Activated CD8-positive, alpha-beta T cell treated with anti-CD3 and anti-CD28 coated beads, Interleukin-2, amount 10 ng/mL, durations not matched to agents 7 days and 5 days (primary cell): Measurements from ENCODE around the gene LDLRAD3. TPM values are rescaled to one million over a fixed set of nuclear protein-coding genes. Genes with fewer than 3 reads are reported as not detected.

Experiments used
- ATAC-seq: fragments of 150-1000 bp; cut with Tn5 transposase; one replicate; pipeline ENCODE4 v1.10.0; 2021; ENCODE audit warnings: moderate library complexity
- CTCF ChIA-PET: fragments of 350-600 bp; sonication (Branson Sonifier 250); formaldehyde crosslinking; loops from one replicate; lab custom pipeline; 2021; ENCODE audit warnings: antibody characterized with exemption; lab: Charles Lee
- POLR2A ChIA-PET: fragments of 350-600 bp; sonication (Branson Sonifier 250); formaldehyde crosslinking; loops from one replicate; lab custom pipeline; 2021; ENCODE audit warnings: antibody characterized with exemption; lab: Charles Lee
- DNase-seq: peaks from one replicate; pipeline ENCODE4 v3.0.0-alpha.2; 2020
- H3K27ac Mint-ChIP-seq: one replicate; pipeline ENCODE4 v1.8.0; 2021; ENCODE audit warnings: mild to moderate bottlenecking, mixed read lengths
- H3K27me3 Mint-ChIP-seq: one replicate; pipeline ENCODE4 v1.8.0; 2021; ENCODE audit warnings: low read depth, mixed read lengths
- H3K36me3 Mint-ChIP-seq: one replicate; pipeline ENCODE4 v1.8.0; 2021; ENCODE audit warnings: low read depth, mixed read lengths
- H3K4me1 Mint-ChIP-seq: one replicate; pipeline ENCODE4 v1.8.0; 2021; ENCODE audit warnings: low read depth, mixed read lengths
- H3K4me3 Mint-ChIP-seq: one replicate; pipeline ENCODE4 v1.8.0; 2021; ENCODE audit warnings: mild to moderate bottlenecking, mixed read lengths
- H3K9me3 Mint-ChIP-seq: one replicate; pipeline ENCODE4 v1.8.0; 2022; ENCODE audit warnings: mixed read lengths; ENCODE audit not compliant: insufficient read depth
- total RNA-seq, 2 experiments: library from RNA; stranded (reverse); gene quantifications; one replicate each; pipeline ENCODE4 v1.2.3, GENCODE V29; 2021

LDLRAD3 gene
- total RNA-seq, 2 experiments from 2014 or later, result 0.21 TPM; not detected in 1

- peaks cover 6% of the 10 kb centered on the region for H3K27me3 Mint-ChIP-seq
- H3K4me1 Mint-ChIP-seq, result no peaks in the 10 kb centered on the region
- H3K27ac Mint-ChIP-seq, result no peak overlapping the region
- CTCF ChIA-PET, result no interaction called here
- no peak overlapping the region for H3K4me3 Mint-ChIP-seq
- DNase-seq (no peak), ATAC-seq (no peak)
- no peaks in the 10 kb centered on the region for H3K9me3 Mint-ChIP-seq
- no peaks in the 10 kb centered on the region for H3K36me3 Mint-ChIP-seq
- POLR2A ChIA-PET, result no interaction called here
These were observed 103.1 kb downstream of the LDLRAD3 start for GRCh38 chr11:36046932-36047331.

DNA sequence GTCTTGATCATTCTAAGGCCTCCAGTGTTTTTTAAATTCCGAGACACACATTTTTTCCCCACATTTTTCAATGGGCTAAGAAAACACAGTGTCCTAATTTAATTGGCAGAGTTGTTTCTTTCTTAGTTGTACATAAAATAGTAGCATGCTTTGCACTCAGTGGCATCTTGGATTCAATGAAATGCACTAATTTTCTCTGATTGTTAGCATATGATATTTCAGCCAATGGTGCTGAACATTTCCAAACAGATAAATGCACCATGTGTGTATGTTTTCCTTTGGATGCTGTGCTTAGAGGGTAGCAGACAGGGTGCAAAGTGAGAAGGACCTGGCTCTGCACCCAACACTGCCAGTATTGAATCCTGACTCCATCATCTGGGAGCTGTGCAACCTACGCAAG is 103.5 kb downstream of the LDLRAD3 start:
- Mint-ChIP-seq H3K9me3 (no peaks in the 10 kb centered on the region), H3K27ac (no peak overlapping the region), H3K27me3 (peaks cover 6% of the 10 kb centered on the region), H3K36me3 (no peaks in the 10 kb centered on the region), H3K4me3 (no peak overlapping the region), H3K4me1 (no peaks in the 10 kb centered on the region)
- ATAC-seq (no peak), DNase-seq (no peak)
- CTCF ChIA-PET, result no interaction called here
- POLR2A ChIA-PET, result no interaction called here

DNA sequence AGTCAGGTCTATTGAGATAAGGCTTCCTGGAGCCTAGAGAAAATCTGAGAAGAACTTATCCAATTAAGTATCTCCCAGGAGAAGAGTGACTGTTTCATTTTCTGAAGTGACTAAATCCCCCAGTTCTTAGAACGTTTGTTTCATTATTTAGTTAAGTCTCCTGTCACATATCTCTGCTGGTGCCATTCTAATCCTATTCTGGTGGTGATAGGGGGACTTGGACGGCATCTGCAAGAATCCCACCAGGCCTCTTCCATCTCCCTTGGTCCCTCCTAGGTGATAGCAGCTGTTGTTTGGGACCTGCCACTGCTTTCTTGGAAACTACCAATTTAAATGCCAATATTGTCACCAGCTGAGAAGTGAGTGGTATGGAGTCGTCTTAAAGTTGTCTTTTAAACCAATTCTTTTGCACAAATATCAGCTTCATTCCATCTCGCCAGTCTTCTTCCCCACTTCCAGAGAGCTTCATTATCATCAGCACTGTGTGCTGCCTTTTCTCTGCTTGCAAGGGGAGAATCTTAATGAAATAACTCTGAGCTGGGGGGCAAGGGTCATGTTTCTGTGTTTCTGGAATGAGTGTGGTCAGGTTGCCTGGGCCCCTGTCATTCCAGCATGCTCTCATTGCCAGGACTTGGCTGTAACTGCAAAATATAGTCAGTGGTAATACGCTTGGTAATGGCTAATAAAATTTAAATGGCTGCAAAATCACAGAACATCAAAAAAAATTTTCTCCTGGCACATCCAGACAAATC is 104.8 kb downstream of the LDLRAD3 start:
- no peak overlapping the region for H3K27ac Mint-ChIP-seq
- no peaks in the 10 kb centered on the region for H3K4me1 Mint-ChIP-seq
- DNase-seq, result no peak
- CTCF ChIA-PET, result no interaction called here
- peaks cover 6% of the 10 kb centered on the region for H3K27me3 Mint-ChIP-seq
- H3K4me3 Mint-ChIP-seq, result no peak overlapping the region
- ATAC-seq, result no peak
- POLR2A ChIA-PET, result no interaction called here
- H3K36me3 Mint-ChIP-seq, result no peaks in the 10 kb centered on the region
- no peaks in the 10 kb centered on the region for H3K9me3 Mint-ChIP-seq

GRCh38 chr11:36051235-36052144 is 107.6 kb downstream of the LDLRAD3 start:
- no peaks in the 10 kb centered on the region for H3K4me1 Mint-ChIP-seq
- ChIA-PET POLR2A (no interaction called here), CTCF (no interaction called here)
- DNase-seq, result no peak
- no peak overlapping the region for H3K4me3 Mint-ChIP-seq
- no peak overlapping the region for H3K27ac Mint-ChIP-seq
- H3K9me3 Mint-ChIP-seq, result no peaks in the 10 kb centered on the region
- peaks cover 6% of the 10 kb centered on the region for H3K27me3 Mint-ChIP-seq
- no peak for ATAC-seq
- H3K36me3 Mint-ChIP-seq, result no peaks in the 10 kb centered on the region

- ATAC-seq (no peak), DNase-seq (no peak)
- no peaks in the 10 kb centered on the region for H3K36me3 Mint-ChIP-seq
- peaks cover 6% of the 10 kb centered on the region for H3K27me3 Mint-ChIP-seq
- ChIA-PET POLR2A (no interaction called here), CTCF (interaction anchor here (0.9 kb wide), 1 partner anchor 9 kb away, joined by 4 read pairs; no protein-coding TSS in a partner anchor)
- no peak overlapping the region for H3K4me3 Mint-ChIP-seq
- no peaks in the 10 kb centered on the region for H3K4me1 Mint-ChIP-seq
- H3K27ac Mint-ChIP-seq, result no peak overlapping the region
- H3K9me3 Mint-ChIP-seq, result no peaks in the 10 kb centered on the region
These were observed 109.4 kb downstream of the LDLRAD3 start for GRCh38 chr11:36053281-36053680.

DNA sequence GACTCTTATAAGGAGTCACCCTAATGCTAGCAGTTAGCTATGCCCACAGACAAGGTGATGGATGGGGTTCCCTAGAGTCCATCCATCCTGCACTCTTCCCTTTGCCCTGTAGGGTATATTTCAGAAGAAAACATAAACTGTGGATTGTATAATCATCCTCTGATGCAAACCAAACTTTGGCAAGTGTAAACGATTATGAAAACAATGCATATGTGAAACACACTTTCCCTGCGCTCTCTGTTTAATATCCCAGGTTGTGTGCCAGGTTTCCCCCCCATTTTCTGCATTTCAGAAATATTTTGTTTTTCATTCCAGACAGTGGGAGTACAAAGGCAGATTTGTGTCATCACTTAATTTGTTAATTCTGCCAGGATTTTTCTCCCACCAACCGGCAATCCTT is 110.0 kb downstream of the LDLRAD3 start:
- ChIA-PET CTCF (no interaction called here), POLR2A (no interaction called here)
- Mint-ChIP-seq H3K9me3 (no peaks in the 10 kb centered on the region), H3K36me3 (no peaks in the 10 kb centered on the region), H3K4me3 (no peak overlapping the region), H3K27me3 (peaks cover 4% of the 10 kb centered on the region), H3K27ac (no peak overlapping the region), H3K4me1 (no peaks in the 10 kb centered on the region)
- DNase-seq (no peak), ATAC-seq (no peak)

DNA sequence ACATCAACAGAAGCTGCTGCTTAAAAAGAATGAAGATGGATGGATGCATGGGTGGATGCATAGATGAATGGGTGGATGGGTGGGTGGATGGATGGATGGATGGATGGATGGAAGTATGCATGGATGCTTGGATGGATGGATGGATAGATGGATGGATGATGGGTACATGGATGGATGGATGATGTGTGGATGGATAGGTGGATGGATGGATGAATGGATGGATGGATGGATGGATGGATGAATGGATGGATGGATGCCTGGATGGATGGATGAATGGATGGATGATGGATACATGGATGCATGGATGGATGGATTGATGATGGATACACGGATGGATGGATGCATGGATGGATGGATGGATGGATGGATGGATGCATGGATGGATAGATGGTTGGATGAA is 110.8 kb downstream of the LDLRAD3 start:
- no peaks in the 10 kb centered on the region for H3K36me3 Mint-ChIP-seq
- CTCF ChIA-PET, result no interaction called here
- H3K4me1 Mint-ChIP-seq, result no peaks in the 10 kb centered on the region
- H3K4me3 Mint-ChIP-seq, result no peak overlapping the region
- ATAC-seq (no peak), DNase-seq (no peak)
- no peaks in the 10 kb centered on the region for H3K9me3 Mint-ChIP-seq
- H3K27me3 Mint-ChIP-seq, result peaks cover 2% of the 10 kb centered on the region
- POLR2A ChIA-PET, result no interaction called here
- no peak overlapping the region for H3K27ac Mint-ChIP-seq

DNA sequence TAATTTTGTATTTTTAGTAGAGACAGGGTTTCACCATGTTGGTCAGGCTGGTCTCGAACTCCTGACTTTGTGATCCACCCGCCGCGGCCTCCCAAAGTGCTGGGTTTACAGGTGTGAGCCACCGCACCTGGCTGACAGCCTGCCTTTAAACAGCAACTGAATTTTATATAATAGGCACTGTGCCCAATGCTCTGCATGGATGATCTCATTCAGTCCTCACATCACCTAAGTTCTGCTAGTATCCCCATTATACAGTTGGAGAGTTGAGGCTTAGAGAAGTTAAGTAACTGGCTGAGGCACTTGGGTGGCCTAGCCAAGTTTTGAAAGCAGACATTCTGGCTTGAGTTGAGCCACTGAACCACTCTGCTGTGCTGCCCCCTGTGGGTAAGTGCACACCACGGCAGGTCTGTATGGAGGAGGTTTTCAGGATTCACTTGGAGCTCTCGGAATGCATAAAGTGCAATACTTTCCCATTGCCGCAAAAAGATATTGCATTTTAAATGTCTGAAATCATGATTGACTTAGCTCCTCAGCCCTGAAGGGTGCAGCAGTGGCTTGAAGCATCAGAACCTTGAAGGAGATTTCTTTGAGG is 112.4 kb downstream of the LDLRAD3 start:
- no peak overlapping the region for H3K27ac Mint-ChIP-seq
- no peaks in the 10 kb centered on the region for H3K9me3 Mint-ChIP-seq
- H3K4me3 Mint-ChIP-seq, result no peak overlapping the region
- no peak for ATAC-seq
- H3K36me3 Mint-ChIP-seq, result no peaks in the 10 kb centered on the region
- DNase-seq, result no peak
- H3K4me1 Mint-ChIP-seq, result no peaks in the 10 kb centered on the region
- CTCF ChIA-PET, result interaction anchor here (1.0 kb wide), 1 partner anchor 9 kb away, joined by 3 read pairs; no protein-coding TSS in a partner anchor
- H3K27me3 Mint-ChIP-seq, result no peaks in the 10 kb centered on the region
- POLR2A ChIA-PET, result no interaction called here

DNA sequence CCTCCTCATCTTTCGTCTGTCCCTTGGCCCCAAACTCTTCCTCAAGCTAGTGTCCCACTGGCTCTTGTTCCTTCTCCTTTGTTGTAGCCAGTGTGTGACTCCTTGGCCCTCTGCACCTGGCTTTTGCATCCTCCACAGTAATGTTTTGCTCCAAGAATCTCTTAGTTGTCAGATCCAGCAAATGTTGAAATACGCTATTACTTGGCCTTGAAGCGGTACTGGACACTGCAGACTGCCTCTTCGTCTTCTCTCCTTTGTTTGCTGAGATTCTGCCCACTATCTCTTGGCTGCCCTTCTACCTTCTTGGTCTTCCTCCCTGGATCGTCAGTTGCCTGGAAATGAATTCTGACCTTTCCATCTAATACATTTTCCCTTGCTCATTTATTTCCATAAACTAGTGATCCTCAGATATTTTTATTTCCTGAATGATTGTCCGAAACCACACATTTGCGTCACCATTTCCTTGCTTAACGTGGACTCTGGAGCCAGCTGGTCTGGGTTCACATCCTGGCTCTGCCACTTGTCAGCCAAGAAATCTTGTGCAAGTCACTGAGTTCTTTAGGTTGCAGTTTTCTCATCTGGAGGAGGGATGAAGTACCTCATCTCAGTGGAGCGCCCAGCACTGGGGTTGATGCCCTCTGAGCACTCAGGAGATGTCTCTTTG is 113.6 kb downstream of the LDLRAD3 start:
- H3K9me3 Mint-ChIP-seq, result no peaks in the 10 kb centered on the region
- no peaks in the 10 kb centered on the region for H3K4me1 Mint-ChIP-seq
- H3K36me3 Mint-ChIP-seq, result no peaks in the 10 kb centered on the region
- ATAC-seq (no peak), DNase-seq (no peak)
- H3K27ac Mint-ChIP-seq, result no peak overlapping the region
- H3K27me3 Mint-ChIP-seq, result no peaks in the 10 kb centered on the region
- ChIA-PET POLR2A (no interaction called here), CTCF (interaction anchor here (1.0 kb wide), 1 partner anchor 8 kb away, joined by 3 read pairs; no protein-coding TSS in a partner anchor)
- H3K4me3 Mint-ChIP-seq, result no peak overlapping the region

GRCh38 chr11:36059660-36060059 is 115.8 kb downstream of the LDLRAD3 start:
- ChIA-PET POLR2A (no interaction called here), CTCF (no interaction called here)
- Mint-ChIP-seq H3K4me1 (no peaks in the 10 kb centered on the region), H3K9me3 (no peaks in the 10 kb centered on the region), H3K4me3 (no peak overlapping the region), H3K27ac (no peak overlapping the region), H3K36me3 (no peaks in the 10 kb centered on the region), H3K27me3 (peaks cover 4% of the 10 kb centered on the region)
- no peak for DNase-seq
- no peak for ATAC-seq

DNA sequence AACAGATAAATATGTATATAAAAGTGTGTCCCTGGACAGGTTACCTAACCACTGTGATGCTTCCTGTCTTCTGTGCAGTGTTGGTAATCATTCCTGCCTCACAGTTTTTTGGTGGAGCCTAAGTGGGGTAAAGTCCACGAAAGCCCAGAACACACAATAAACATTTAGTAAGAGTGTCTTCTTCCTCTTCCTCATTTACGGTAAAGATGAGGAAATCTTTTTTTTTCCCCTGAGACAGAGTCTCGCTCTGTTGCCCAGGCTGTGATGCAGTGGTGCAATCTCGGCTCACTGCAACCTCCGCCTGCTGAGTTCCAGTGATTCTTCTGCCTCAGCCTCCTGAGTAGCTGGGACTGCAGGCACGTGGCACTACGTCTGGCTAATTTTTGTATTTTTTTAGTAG is 117.1 kb downstream of the LDLRAD3 start:
- ChIA-PET POLR2A (no interaction called here), CTCF (no interaction called here)
- H3K27ac Mint-ChIP-seq, result no peak overlapping the region
- no peak for ATAC-seq
- no peaks in the 10 kb centered on the region for H3K9me3 Mint-ChIP-seq
- peaks cover 6% of the 10 kb centered on the region for H3K27me3 Mint-ChIP-seq
- no peaks in the 10 kb centered on the region for H3K4me1 Mint-ChIP-seq
- no peak for DNase-seq
- H3K4me3 Mint-ChIP-seq, result no peak overlapping the region
- H3K36me3 Mint-ChIP-seq, result no peaks in the 10 kb centered on the region
